DOHH2 (cell line): ENCODE results near the gene NGRN.
"Not testable (repeated sequence)": the region's sequence is repeated elsewhere in the genome, so short reads cannot be mapped to it uniquely, and the experiment has no call there.

Experiments used
- EZH2phosphoT487 ChIP-seq: fragments of 200-600 bp; sonication (generic); IDR thresholded peaks from 2 replicates; pipeline ENCODE4 v1.6.1; 2017; ENCODE audit warnings: borderline replicate concordance, mild to moderate bottlenecking, antibody characterized with exemption, low read length, moderate library complexity, mixed read lengths
- TF ChIP-seq, protein P1 (sequence below): fragments of 200-600 bp; sonication (generic); IDR thresholded peaks from one replicate; pipeline ENCODE4 v1.5.1; 2014; ENCODE audit warnings: antibody characterized with exemption, mild to moderate bottlenecking, low read depth, low read length; ENCODE audit not compliant: poor library complexity, severe bottlenecking

DNA sequence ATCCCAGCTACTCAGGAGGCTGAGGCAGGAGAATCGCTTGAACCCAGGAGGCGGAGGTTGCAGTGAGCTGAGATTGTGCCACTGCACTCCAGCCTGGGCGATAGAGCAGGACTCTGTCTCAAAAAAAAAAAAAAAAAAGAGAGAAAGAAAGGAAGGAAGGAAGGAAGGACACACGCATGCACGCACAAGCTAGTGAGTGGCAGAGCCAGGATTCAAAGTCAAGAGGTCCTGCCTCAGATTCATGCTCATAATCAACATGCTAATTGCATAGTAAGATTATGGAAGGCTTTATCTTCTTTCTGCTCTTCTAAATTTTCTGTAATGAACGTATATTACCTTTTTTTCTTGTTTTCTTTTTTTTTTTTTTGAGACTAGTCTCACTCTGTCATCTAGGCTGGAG, 4.7 kb upstream of the NGRN start:
- TF ChIP-seq, protein P1, sequence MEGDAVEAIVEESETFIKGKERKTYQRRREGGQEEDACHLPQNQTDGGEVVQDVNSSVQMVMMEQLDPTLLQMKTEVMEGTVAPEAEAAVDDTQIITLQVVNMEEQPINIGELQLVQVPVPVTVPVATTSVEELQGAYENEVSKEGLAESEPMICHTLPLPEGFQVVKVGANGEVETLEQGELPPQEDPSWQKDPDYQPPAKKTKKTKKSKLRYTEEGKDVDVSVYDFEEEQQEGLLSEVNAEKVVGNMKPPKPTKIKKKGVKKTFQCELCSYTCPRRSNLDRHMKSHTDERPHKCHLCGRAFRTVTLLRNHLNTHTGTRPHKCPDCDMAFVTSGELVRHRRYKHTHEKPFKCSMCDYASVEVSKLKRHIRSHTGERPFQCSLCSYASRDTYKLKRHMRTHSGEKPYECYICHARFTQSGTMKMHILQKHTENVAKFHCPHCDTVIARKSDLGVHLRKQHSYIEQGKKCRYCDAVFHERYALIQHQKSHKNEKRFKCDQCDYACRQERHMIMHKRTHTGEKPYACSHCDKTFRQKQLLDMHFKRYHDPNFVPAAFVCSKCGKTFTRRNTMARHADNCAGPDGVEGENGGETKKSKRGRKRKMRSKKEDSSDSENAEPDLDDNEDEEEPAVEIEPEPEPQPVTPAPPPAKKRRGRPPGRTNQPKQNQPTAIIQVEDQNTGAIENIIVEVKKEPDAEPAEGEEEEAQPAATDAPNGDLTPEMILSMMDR: not testable (repeated sequence)
- not testable (repeated sequence) for TF ChIP-seq EZH2phosphoT487
